NCI-H226 (cell line): ENCODE data around the gene SEMA3A.

Source experiments
- DNase-seq: peaks from one replicate; pipeline ENCODE4 v3.0.0-alpha.2; 2015

SEMA3A gene

DNA sequence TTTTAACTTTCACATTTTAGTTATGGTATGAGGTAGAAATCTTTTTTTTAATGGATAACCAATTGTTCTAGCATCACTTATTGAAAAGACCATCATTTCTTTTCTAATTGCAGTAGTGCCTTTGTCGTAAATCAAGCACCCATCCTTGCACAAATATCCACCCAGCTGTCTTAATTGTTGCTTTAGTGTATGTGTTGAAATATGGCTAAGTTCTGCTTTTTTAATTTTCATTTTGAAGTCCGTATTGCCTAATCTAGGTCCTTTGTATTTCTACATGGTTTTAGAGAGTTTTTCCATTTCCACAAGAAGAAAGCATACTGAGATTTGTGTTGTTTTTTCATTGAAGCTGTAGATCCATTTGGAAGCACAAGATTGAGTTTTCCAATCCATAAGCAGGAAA is 286.1 kb downstream of the SEMA3A start:
- no peak for DNase-seq
